HepG2 (cell line): Measurements from ENCODE around the gene MRPL2. TPM values are rescaled to one million over a fixed set of nuclear protein-coding genes. Genes with fewer than 3 reads are reported as not detected.
A peak's percentile ranks its signal among the peaks of the same experiment; 100 is the strongest.

Source experiments
- GATAD2A ChIP-seq: IDR thresholded peaks from 2 replicates; pipeline ENCODE4 v1.6.1; 2016
- GTF2F1 ChIP-seq: fragments of 150-350 bp; IDR thresholded peaks from 2 replicates; pipeline ENCODE4 v1.6.1; 2014; ENCODE audit warnings: low read length
- HDAC1 ChIP-seq: sonication (generic); formaldehyde crosslinking; IDR thresholded peaks from 2 replicates; pipeline ENCODE4 v1.5.1; 2020; ENCODE audit warnings: mild to moderate bottlenecking, missing genetic modification reagents
- HNRNPK ChIP-seq: fragments of 200-400 bp; formaldehyde crosslinking; IDR thresholded peaks from 2 replicates; pipeline ENCODE4 v1.6.1; 2018; ENCODE audit warnings: low read length, low read depth, moderate library complexity, mild to moderate bottlenecking; ENCODE audit not compliant: poor library complexity, severe bottlenecking
- IRX3 ChIP-seq: sonication (generic); formaldehyde crosslinking; IDR thresholded peaks from 2 replicates; pipeline ENCODE4 v1.8.1; 2023; ENCODE audit warnings: mild to moderate bottlenecking, low read depth, missing genetic modification reagents, borderline replicate concordance
- LRRFIP1 ChIP-seq: sonication (generic); formaldehyde crosslinking; conservative IDR thresholded peaks from 2 replicates; pipeline ENCODE4 v1.4.0; 2020; ENCODE audit warnings: missing genetic modification reagents
- MEIS1 ChIP-seq: sonication (generic); formaldehyde crosslinking; IDR thresholded peaks from 2 replicates; pipeline ENCODE4 v1.9.0; 2021; ENCODE audit warnings: mild to moderate bottlenecking, missing genetic modification reagents, moderate library complexity, borderline replicate concordance
- MLXIP ChIP-seq: sonication (generic); formaldehyde crosslinking; IDR thresholded peaks from 2 replicates; pipeline ENCODE4 v1.9.0; 2021; ENCODE audit warnings: missing genetic modification reagents, borderline replicate concordance
- NFYC ChIP-seq: IDR thresholded peaks from 2 replicates; pipeline ENCODE4 v1.6.1; 2016; ENCODE audit warnings: missing genetic modification reagents, missing compliant biosample characterization
- PCBP1 ChIP-seq: fragments of 200-400 bp; formaldehyde crosslinking; IDR thresholded peaks from 2 replicates; pipeline ENCODE4 v1.6.1; 2017; ENCODE audit warnings: mild to moderate bottlenecking, low read depth, low read length, borderline replicate concordance
- PHF21A ChIP-seq: sonication (generic); formaldehyde crosslinking; IDR thresholded peaks from 2 replicates; pipeline ENCODE4 v1.5.0; 2020; ENCODE audit warnings: mild to moderate bottlenecking, missing genetic modification reagents
- SALL1 ChIP-seq: sonication (generic); formaldehyde crosslinking; IDR thresholded peaks from 2 replicates; pipeline ENCODE4 v1.8.0; 2022; ENCODE audit warnings: mild to moderate bottlenecking, missing genetic modification reagents
- SOX5 ChIP-seq: IDR thresholded peaks from 2 replicates; pipeline ENCODE4 v1.6.1; 2016; ENCODE audit warnings: borderline replicate concordance
- XRCC5 ChIP-seq: fragments of 200-400 bp; formaldehyde crosslinking; optimal IDR thresholded peaks from 2 replicates; pipeline ENCODE3; 2017; ENCODE audit warnings: mild to moderate bottlenecking, low read length
- ZFP1 ChIP-seq: IDR thresholded peaks from 2 replicates; pipeline ENCODE4 v1.6.1; 2016
- ZKSCAN8 ChIP-seq: IDR thresholded peaks from 2 replicates; pipeline ENCODE4 v1.6.1; 2016; ENCODE audit warnings: borderline replicate concordance, missing genetic modification reagents, missing compliant biosample characterization
- ZMYM2 ChIP-seq: sonication (generic); formaldehyde crosslinking; IDR thresholded peaks from 2 replicates; pipeline ENCODE4 v1.8.0; 2022; ENCODE audit warnings: mild to moderate bottlenecking, missing genetic modification reagents
- ZNF274 ChIP-seq: sonication (generic); formaldehyde crosslinking; IDR thresholded peaks from 2 replicates; pipeline ENCODE4 v1.5.1; 2020; ENCODE audit warnings: mild to moderate bottlenecking, missing genetic modification reagents
- ZNF44 ChIP-seq: sonication (generic); formaldehyde crosslinking; IDR thresholded peaks from 2 replicates; pipeline ENCODE4 v1.5.1; 2020; ENCODE audit warnings: mild to moderate bottlenecking, missing genetic modification reagents
- ZNF441 ChIP-seq: sonication (generic); formaldehyde crosslinking; IDR thresholded peaks from 2 replicates; pipeline ENCODE4 v1.7.0; 2021; ENCODE audit warnings: missing genetic modification reagents, borderline replicate concordance
- ZNF816 ChIP-seq: sonication (generic); formaldehyde crosslinking; IDR thresholded peaks from 2 replicates; pipeline ENCODE4 v1.8.0; 2022; ENCODE audit warnings: missing genetic modification reagents, mild to moderate bottlenecking, borderline replicate concordance
- polyA plus RNA-seq, 8 experiments: library from polyadenylated mRNA; depleted of rRNA in 3 of 8; stranded (reverse) in 7 of 8; unstranded in 1 of 8; fragments of >200 nt; fragmentation: Illumina TruSeq in 4 of 8; extraction: Trizol in 4 of 8; gene quantifications; 2 replicates each; pipeline versions ENCODE4 v1.2.1 to v1.2.3, GENCODE V29; 2011 to 2016; ENCODE audit warnings: low read depth in 4 of 8, missing spikeins in 1 of 8, mixed read lengths in 1 of 8; ENCODE audit not compliant: insufficient read depth in 1 of 8
- total RNA-seq, 5 experiments: library from RNA; depleted of rRNA; stranded (reverse); fragments of >200 nt; fragmentation: Illumina TruSeq; extraction: Trizol; gene quantifications; 2 replicates each; pipeline ENCODE4 v1.2.3, GENCODE V29; 2016; ENCODE audit warnings: low read depth in 1 of 5
- TF ChIP-seq, protein P1 (sequence below): sonication (generic); formaldehyde crosslinking; conservative IDR thresholded peaks from 2 replicates; pipeline ENCODE4 v1.8.0; 2022; ENCODE audit warnings: low read depth, missing genetic modification reagents
- TF ChIP-seq, protein P2 (sequence below): sonication (generic); formaldehyde crosslinking; IDR thresholded peaks from 2 replicates; pipeline ENCODE4 v1.8.0; 2023; ENCODE audit warnings: mild to moderate bottlenecking, missing genetic modification reagents

MRPL2 gene
- total and polyA plus RNA-seq, 2 of the 13 experiments (the other 11 are each of a cell fraction or from before 2014, with no cell fraction given): 56.8 to 65.6 TPM

DNA sequence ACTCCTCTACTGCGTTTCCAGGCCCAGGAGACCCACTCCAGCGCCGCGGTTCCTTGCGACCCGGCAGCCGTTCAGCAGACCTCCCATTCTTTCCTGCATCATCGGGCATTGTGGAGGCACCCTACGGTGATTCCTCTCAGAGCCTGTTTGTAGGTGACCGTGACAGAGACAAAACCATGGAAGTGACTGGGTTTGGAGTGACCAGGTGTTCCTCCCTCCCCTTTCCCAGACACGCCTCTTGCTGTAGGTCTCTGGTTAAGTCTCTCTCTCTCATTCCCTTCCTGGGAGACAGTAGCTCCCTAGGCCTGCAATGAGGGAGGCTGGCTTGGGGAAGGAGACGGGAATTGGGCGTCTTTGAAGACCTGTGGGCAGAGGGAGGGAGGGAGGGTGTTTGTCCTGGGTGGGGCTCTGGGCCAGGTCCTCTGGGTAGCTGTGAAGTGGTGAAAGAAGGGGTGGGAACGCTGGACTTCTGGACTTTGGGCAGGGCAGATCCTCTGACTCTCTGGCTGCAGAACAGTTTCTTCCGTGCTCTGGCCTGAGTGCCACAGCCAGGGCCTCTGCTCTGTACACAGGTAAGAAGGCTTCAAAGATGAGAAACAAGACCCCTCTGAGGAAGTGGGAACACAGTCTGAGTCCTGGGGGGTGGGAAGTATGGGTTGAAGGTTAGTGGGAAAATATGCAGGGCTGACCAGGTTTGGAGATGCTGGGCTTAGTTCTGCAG lies 960 bp upstream of the MRPL2 start (continued):
- TF ChIP-seq IRX3 (CRISPR knock-in tag) (0 out of 2 replicates have a peak, but pooled peaks have one; percentile 21), GATAD2A (peak; percentile 70), ZNF274 (CRISPR knock-in tag) (peak; percentile 87), HNRNPK (peak; percentile 46), SALL1 (CRISPR knock-in tag) (peak; percentile 70), ZNF816 (CRISPR knock-in tag) (0 out of 2 replicates have a peak, but pooled peaks have one; percentile 56), NFYC (0 out of 2 replicates have a peak, but pooled peaks have one; percentile 15), LRRFIP1 (CRISPR knock-in tag) (0 out of 2 replicates have a peak, but pooled peaks have one; percentile 11), SOX5 (CRISPR knock-in tag) (peak; percentile 44; the same call in 1 of the 2 replicates), ZMYM2 (no peak), GTF2F1 (no peak), PCBP1 (no peak), MEIS1 (CRISPR knock-in tag) (peak; percentile 48), ZFP1 (CRISPR knock-in tag) (no peak), ZKSCAN8 (CRISPR knock-in tag) (0 out of 2 replicates have a peak, but pooled peaks have one; percentile 35), XRCC5 (peak; percentile 78), ZNF44 (no peak), PHF21A (CRISPR knock-in tag) (peak; percentile 84), MLXIP (CRISPR knock-in tag) (no peak), ZNF441 (CRISPR knock-in tag) (peak; percentile 57; the same call in 1 of the 2 replicates), HDAC1 (CRISPR knock-in tag) (peak; percentile 85)
- TF ChIP-seq, protein P1, sequence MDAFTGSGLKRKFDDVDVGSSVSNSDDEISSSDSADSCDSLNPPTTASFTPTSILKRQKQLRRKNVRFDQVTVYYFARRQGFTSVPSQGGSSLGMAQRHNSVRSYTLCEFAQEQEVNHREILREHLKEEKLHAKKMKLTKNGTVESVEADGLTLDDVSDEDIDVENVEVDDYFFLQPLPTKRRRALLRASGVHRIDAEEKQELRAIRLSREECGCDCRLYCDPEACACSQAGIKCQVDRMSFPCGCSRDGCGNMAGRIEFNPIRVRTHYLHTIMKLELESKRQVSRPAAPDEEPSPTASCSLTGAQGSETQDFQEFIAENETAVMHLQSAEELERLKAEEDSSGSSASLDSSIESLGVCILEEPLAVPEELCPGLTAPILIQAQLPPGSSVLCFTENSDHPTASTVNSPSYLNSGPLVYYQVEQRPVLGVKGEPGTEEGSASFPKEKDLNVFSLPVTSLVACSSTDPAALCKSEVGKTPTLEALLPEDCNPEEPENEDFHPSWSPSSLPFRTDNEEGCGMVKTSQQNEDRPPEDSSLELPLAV (CRISPR knock-in tag): no peak
- TF ChIP-seq, protein P2, sequence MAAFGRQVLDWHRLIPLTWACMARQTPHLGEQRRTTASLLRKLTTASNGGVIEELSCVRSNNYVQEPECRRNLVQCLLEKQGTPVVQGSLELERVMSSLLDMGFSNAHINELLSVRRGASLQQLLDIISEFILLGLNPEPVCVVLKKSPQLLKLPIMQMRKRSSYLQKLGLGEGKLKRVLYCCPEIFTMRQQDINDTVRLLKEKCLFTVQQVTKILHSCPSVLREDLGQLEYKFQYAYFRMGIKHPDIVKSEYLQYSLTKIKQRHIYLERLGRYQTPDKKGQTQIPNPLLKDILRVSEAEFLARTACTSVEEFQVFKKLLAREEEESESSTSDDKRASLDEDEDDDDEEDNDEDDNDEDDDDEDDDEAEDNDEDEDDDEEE (CRISPR knock-in tag): no peak
